NCI-H524 (cell line): ENCODE results near the gene SRRM3.
"Not testable (repeated sequence)": the region's sequence is repeated elsewhere in the genome, so short reads cannot be mapped to it uniquely, and the experiment has no call there.

Source experiments
- DNase-seq, 2 experiments: peaks; one replicate each; lab custom pipeline; 2025; lab: John Stamatoyannopoulos, UW

Gene SRRM3

DNA sequence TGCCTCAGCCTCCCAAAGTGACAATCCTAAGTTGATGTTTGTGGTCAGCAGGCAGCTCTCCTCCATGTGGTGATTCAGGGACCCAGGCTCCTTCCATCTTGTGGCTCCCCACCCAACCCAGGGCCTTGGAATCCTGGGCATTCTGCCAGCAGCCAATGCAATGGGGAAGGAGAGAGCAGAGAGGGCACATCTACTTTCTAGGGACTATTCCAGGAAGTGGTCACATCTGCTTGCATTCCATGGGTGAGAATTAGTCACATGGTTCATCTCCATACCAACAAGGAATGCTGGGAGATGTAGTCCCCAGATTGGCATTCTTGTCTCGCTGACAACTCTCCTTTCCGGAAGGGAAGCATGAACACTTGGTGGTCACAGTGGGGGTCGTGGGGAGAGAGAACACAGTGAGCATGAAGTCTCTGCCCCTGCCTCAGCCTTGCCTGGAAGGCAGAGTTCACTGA, 9.9 kb upstream of the SRRM3 start:
- DNase-seq: peak; percentile 44 to 51

DNA sequence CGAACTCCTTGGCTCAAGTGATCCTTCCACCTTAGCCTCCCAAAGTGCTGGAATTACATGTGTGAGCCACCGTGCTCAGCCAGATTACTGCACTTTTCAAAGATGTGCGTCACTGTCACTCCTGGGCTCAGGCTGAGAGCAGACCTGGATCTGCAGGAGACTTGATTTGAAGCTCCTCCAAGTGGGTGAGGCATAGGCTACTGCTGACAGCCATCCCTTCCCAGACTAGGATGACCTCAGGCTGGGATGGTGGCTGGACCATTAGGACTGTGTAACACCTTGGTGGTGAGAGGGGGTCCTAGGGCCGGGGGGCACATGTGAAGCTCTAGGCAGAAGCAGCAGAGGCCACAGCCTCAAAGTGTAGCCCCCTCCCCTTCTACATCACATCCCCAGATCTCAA, 8.2 kb upstream of the SRRM3 start:
- DNase-seq: no peak

DNA sequence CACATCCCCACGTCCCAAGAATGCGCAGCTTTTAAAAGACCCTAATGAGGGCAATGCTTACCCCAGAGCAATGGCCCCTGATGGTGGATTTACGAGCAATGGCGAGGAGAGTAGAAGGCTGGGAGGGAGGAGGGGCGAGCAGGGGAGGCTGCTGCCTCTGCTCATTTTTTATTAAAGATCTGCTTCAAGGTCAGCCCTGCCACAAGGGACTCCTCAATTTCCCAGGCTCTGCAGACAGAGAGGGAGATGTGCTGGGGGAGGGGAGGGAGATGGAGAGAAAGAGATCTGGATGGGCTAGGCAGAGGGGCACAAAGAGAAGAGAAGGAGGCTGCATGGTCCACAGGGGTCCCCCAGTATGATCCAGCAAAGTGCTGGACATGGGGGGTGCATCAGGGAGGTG, 7.8 kb upstream of the SRRM3 start:
- DNase-seq: no peak

DNA sequence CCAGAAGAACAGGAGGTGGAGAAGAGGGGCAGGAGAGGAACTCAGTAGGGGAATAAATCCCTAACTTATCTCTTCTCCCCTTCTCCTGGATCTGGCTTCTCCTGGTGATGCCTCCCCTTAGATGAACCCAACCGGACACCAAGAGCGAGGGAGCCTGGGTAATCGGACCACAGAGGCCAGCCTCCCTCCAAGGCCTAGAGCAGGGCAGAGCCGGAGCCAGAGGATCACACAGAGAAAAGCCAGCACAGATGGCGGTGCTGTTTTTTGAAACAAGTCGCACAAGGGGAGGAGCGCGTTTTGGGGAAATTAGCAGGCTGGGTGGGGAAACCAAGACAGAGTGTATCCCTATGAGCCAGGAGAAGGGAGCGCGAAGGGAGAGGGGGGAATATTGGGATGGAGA, 4.9 kb upstream of the SRRM3 start:
- DNase-seq: no peak

DNA sequence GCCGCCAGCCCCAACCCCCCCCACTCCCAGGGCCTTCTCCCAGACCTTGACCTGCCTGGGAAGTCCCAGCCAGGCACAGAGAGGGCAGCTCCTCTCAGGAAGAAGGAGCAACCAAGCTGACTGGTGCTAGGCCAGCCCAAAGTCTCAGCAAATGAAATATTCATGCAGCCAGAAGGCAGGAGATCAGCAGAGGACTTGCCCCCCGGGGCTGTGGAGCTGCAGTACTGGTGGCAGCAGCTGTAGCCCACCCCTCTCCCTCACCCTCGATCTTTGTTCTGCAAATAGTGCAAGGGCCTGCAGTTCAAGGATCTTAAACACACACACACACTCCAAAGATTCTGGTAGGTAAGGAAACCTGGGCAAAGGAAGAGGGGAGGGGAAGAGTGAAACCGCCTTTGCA, 3.5 kb upstream of the SRRM3 start:
- no peak for DNase-seq

DNA sequence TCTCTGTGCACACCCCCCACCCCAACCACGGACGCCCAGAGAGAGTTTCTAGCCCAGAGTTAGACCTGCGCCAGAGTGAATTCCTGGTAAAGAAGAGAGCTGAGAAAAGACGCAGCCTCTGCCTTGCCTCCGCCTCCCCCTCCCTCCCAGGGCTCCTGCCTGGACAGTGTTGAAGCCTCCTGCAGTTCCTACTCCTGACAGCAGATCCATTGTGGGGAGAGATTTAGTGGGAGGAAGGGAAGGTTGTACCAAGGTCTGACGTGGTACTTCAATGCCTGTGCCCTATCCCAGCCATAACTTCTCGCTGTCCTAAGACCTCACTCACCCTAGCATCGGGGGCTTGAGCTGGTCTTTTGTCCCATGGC, 952 bp downstream of the SRRM3 start:
- DNase-seq: no peak

DNA sequence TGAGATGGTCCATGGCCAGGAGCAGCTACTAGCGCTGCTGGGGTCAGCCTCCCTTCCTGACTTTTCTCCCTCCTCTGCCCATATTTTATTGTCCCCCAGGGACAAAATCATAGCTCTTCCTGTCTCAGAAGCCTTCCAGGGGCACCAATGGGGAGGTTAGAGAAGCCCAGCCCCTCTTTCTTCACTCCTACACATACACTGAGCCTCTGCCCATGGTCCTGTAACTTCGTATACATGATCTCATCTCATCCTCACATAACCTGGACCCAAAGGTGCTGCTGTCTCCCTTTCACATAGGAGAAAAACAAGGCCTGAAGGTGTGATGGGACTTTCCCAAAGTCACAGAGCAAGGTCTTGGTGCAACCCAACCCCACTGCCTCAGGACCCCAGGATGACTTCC, 2.5 kb downstream of the SRRM3 start:
- DNase-seq: no peak

DNA sequence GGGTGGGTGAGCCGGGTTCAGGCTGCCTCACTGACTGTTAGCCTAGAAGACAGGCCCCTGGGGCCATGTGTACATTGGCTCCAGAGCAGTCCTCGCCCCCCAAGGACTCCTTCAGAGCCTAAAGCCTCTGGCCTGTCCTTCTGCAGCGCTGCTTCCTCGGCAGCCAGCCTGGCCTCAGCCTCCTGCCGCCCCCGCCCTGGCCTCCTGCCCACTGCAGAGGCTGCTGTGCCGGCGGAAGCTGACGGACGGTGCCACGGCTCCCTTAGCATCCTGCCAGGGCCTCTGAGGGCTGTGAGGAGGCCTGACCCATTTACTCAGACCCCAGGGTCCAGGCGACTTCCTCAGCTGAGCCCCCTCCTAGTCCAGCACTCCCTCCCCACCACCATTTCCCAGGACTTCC, 4.9 kb downstream of the SRRM3 start:
- no peak for DNase-seq

DNA sequence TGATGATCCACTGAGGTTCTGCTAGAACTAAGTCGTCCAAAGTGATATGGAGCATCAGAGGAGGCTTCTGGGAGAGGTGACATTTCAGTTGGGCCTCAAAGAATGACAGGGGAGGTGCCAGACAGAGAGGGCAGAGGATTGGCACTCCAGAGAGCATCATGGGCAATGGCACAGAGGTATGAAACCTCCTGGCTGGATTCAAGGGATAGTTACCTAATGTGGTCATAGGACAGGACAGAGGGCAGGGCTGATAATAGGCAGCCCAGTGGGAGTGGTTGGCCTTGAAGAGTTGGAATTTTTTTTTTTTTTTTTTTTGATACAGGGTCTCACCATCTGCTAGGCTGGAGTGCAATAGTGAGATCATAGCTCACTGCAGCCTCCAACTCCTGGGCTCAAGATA, 7.6 kb downstream of the SRRM3 start:
- no peak for DNase-seq

DNA sequence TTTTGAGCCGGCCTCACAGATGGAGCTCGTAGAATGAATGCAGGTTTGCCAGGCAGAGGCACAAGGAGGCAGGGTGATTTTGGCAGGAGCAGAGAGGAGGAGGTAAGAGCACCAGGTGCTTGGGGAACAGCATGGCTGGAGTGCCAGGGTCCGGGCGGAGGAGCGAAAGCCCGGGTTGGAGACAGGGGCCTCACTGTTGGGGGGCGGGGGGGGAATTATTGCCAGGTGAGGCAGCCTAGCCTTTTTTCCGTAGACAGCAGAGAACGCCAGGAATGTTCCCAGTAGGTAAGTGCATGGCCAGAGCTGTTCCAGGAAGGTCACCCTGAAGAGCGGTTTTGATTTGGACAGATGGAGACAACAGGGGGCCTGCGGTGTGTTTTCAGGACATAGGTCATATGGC, 9.5 kb downstream of the SRRM3 start:
- no peak for DNase-seq

DNA sequence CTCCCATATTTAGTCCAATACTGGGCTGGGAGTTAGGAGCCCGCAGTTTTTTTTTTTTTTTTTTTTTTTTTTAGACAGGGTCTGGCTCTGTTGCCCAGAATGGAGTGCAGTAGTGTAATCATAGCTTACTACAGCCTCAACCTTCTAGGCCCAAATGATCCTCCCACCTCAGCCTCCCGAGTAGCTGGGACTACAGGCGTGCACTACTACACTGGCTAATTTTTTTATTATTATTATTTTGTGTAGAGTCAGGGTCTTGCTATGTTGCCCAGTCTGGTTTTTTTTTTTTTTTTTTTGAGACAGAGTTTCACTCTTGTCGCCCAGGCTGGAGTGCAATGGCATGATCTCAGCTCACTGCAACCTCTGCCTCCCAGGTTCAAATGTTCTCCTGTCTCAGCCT, 13.7 kb downstream of the SRRM3 start:
- DNase-seq: not testable (repeated sequence)

DNA sequence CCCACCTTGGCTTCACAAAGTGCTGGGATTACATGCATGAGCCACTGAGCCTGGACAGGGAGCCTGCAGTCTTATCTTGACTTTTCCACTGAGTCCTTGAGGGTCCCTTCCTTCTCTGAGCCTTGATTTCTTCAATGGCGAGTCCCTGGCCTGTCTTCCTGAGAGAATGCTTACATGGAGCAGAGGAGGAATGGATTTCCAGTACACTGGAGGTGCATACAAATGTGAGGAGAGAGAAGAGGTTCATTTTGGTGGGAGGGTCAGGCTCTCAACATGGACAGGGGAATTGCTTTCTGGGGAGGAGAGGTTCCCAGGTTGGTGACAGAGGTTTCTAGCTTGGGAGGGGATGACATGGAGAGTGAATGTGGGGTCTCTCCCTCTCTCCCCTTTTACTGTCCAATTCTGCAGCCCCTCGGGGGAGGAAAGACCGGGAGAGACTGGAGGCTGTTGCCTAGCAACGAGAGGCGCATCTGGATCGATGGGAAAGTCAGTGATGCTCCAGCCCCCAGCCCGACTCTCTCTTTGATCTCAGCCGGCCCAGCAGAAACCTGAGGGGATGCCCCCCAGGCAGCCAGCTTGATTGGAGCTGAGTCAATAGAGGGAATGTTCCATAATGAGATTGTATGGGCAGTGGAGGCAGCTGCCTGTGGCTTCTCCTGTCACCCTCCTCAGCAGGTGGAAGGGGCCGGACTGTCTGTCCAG, 14.8 kb downstream of the SRRM3 start:
- no peak for DNase-seq

DNA sequence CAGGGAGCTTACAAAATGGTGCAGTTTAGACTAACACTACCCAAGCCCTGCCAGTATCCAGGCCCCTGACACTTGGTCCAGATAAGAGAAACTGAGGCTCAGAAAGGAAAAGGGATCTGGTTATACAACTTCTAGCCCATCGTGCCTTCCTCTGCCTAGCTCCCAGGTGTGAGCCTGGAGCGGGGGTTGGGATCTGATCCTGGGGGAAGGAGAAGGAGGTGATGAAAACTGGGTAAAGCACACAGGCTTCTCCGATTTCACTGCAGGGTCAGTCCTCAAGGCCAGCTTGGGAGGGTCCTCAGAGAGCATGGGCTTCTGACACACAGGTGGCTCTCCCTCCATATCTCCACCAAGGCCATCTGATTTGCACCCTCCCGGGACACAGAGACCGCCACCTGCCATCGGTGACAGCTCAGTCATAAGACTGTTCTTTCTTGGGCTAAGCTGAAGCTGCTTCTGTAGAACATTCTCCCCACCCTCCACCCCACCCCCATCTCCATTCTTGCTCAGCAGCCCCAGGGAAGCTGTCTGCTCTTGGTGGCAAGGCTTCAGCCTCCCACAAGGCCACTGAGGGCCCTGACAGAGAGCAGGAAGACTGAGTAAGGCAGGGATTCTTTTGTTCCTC, 16.4 kb downstream of the SRRM3 start:
- DNase-seq: no peak

DNA sequence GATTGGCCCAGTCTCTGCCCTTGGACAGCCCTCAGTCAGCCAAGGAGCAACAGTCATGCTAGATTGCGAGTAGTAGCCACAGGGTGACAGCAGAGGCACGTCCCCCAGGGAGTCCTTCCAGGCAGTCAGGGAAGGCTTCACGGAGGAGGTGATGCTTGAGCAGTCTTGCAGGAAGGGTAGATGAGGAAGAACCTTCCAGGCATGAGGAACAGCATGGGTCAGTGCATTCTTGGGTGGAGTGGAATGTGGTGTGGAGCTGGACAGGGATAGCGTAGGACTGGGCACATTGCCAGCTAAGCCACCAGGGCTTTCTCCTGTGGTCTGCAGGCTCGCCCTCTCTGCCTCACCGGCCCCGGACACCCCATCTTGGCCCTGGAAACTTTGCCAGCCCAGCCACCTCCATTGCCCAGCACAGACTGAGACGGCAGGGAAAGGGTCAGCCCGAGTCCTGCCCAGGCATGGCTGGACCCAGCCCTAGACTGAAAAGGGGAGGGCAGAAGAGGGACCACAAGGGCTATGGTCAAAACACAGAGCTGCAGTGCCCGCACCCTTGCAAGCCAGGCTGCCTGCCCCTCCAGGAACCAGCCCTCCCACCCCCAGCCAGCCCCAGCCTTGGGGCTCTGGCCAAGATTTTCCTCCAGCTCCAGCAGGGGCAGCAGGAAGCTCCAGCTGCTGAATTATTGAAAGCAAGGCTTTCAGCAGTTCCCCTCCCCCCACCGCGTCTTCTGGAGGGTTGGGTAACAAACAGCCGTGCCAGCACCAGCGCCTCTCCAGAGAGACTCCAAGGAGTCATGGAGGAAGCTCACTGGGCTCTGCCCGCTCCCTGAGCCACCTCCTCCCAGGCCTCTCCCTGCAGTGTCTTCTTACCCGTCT, 18.7 kb downstream of the SRRM3 start:
- DNase-seq: peak; percentile 7 to 25

DNA sequence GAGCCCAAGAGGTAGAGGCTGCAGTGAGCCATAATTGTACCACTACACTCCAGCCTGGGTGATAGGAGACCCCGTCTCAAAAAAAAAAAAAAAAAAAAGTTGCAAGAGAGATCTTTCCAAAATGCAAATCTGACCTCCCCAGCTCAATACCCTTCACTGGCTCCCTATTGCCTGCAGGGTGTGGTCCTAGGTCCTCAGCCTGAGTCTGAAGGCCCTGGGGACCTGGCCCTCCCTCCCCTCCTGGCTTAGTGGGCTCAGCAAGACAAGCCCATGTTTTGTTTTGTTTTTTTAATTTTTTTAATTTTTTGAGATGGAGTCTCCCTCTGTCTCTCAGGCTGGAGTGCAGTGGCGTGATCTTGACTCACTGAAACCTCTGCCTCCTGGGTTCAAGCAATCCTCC, 20.6 kb downstream of the SRRM3 start:
- no peak for DNase-seq

DNA sequence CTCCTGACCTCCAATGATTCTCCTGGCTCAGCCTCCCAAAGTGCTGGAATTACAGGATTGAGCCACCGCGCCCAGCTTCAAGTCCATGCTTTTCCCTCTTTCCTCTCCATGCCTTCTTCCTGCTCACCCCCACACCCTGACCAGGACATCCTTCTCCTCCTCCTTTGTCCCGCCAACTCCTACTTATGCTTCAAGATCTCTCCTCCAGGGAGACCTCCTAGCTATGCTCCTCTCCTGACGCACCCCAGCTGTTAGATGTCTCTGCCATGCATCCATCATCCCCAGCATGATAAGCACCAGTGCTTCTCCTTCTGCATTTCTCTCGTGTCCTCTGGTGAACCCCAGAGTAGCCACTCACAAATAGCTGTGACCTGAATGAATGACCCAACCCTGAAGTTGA, 21.1 kb downstream of the SRRM3 start:
- DNase-seq: no peak

DNA sequence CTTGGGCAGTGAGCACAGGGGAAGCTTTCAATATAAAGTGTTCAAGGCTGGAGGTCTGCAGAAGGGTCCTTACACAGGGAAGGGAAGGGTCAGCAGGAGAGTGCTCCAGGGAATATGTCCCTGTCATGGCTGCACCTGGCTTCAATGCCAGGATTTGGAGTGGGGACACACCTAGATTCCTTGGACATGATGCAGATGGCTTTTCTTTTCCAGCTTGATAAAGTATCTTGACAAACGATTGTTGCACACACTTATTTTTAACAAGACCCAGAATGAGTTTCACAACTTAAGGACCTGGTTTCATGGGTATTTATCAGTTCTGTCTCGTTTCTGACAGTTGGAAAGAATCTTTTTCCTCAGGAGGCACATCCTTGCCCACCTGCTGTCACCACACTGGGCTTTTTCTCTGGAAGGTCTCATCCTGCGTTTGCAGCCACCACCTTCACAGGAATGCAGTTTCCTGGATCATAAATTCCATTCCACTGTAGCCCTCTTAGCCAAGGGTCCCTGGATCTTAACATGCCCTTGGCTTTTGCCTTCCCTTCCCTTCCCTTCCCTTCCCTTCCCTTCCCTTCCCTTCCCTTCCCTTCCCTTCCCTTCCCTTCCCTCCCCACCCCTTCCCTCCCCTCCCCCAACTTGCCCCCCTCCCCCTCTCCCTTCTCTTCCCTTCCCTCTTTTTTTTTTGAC, 21.7 kb downstream of the SRRM3 start:
- no peak for DNase-seq

DNA sequence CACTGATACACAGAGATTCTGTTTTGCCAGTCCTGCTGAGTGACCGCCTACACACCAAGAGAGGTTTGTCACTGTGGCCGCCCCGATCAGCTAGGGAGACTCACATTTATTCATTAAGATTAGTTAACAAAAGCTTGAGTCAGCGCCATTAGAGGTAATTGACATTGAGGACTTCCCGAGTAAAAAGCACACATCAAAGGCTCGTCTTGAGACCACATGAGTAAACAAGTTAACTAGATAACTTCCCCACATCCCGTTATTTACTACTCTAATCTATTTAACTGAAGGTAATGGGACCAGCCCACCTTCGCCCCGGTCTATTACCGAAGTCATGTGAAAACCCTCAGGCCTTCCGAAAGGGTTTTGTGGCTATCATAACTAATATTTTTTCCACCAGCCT, 23.0 kb downstream of the SRRM3 start:
- DNase-seq: no peak

DNA sequence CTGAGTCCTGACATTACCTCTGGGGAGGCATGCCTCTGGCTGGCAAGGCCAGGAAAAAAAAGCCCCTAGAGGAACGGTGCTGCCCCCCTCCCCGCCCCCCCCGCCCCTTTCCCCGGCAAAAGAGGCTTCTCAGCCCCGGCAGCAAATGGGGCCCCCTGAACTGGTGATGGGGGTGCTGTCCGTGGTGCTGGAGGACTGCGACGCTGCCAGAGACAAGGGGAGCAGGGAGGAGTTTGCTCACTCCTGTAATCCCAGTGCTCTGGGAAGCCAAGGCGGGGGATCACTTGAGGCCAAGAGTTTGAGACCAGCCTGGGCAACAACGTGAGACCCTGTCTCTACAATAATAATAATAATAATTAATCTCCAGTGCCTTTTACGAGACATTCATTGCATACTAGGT, 23.7 kb downstream of the SRRM3 start:
- DNase-seq: no peak

DNA sequence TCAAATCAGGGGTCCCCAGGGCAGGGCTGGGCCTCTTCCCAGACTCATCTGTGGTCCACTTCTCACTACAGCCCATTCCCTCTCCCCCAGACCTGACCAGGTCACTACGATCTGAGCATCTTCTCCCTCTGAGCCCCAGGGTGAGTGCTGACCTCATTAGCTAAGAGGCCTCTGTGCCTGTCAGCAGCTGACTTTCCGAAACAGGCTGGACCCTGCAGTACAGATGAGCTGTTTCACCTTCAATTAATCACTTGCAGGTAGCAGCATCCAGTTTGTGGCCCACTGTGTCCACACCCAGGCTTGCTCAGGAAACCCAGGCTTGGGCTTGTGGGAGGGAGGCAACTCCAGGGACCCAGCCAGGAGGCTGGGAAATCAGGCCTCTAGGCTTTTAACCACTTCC, 24.3 kb downstream of the SRRM3 start:
- no peak for DNase-seq

DNA sequence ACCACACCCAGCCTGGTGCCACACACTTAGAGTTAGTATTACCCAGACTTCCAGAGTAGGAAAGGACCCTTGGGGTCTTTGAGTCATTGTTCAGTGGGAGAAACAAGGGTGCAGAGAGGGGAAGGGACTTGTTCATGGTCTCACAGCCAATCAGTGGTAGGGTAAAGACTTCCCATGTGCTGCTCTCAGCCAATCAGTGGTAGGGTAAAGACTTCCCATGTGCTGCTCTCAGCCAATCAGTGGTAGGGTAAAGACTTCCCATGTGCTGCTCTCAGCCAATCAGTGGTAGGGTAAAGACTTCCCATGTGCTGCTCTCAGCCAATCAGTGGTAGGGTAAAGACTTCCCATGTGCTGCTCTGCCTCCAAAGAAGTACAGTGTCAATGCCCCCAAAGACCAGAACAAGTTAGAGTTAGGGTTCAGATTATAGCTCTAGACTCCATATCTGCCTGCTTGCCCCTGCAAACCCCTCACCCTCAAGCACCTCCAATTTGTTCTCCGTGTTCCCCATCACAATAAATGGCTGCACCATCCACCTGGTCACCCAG, 25.3 kb downstream of the SRRM3 start:
- DNase-seq: not testable (repeated sequence)

DNA sequence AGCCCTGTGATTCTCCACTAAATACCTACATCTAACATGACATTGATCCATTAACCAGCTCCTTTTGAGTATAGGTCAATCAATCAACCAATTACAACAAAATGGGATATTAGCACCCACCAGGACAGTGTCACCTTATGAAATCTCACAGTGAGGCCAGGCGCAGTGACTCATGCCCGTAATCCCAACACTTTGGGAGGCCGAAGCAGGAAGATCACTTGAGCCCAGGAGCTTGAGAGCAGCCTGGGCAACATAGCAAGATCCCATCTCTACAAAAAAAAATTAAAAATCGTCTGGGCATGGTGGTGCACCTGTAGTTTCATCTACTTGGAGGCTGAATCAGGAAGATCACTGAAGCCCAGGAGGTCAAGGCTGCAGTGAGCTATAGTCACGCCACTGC, 28.5 kb downstream of the SRRM3 start:
- no peak for DNase-seq
